ENCODE data around the gene PIGL. TPM values are rescaled to one million over a fixed set of nuclear protein-coding genes. Genes with fewer than 3 reads are reported as not detected.

Gene PIGL
- total and polyA plus RNA-seq, 2 of the 4 experiments (the other 2 are of a cell fraction): 17.9 to 29.5 TPM

GRCh38 chr17:16277163-16277562 is 60.2 kb downstream of the PIGL start:
- Histone ChIP-seq H3K23ac (ENCODE audit: low read depth, low read length) (no peak overlapping the region), H3K79me1 (ENCODE audit: low read depth in 1 of 2, low read length in 2 of 2) (peaks cover 7 to 24% of the 10 kb centered on the region in 2 experiments; a peak in 3 of 4 replicates), H2BK5ac (ENCODE audit: low read depth, low read length, poor library complexity, severe bottlenecking) (no peak overlapping the region), H4K20me1 (ENCODE audit: insufficient read depth, low read length) (peaks cover 12% of the 10 kb centered on the region; the same call in 1 of the 2 replicates), H3K4me1 (ENCODE audit: control insufficient read depth, insufficient read depth, low read length) (peaks cover 18% of the 10 kb centered on the region), H3K14ac (replicated peaks; ENCODE audit: low read depth, low read length) (no peak overlapping the region), H2AK5ac (ENCODE audit: low read depth, low read length) (no peak overlapping the region), H3K9me3 (ENCODE audit: control insufficient read depth, insufficient read depth, low read length) (no peaks in the 10 kb centered on the region), H3K9ac (ENCODE audit: low read depth, low read length) (no peak overlapping the region), H3K4ac (ENCODE audit: low read depth, low read length) (no peak overlapping the region), H3K4me3 (ENCODE audit: insufficient read depth, low read depth, low read length) (no peak overlapping the region), H3K27me3 (ENCODE audit: control insufficient read depth, insufficient read depth, low read length) (no peaks in the 10 kb centered on the region), H2BK120ac (ENCODE audit: low read depth, low read length) (no peak overlapping the region), H3K4me2 (ENCODE audit: low read depth, low read length) (no peak overlapping the region), H4K91ac (ENCODE audit: insufficient read depth, low read depth, low read length) (no peak overlapping the region), H3K9me1 (ENCODE audit: insufficient read depth, low read length) (peaks cover 19% of the 10 kb centered on the region), H2AFZ (replicated peaks; ENCODE audit: low read length, poor library complexity) (no peak overlapping the region), H3K56ac (ENCODE audit: extremely low read depth, insufficient read depth, low read length) (no peak overlapping the region), H3K36me3 (ENCODE audit: control insufficient read depth, insufficient read depth, low read length) (no peaks in the 10 kb centered on the region), H3K27ac (ENCODE audit: insufficient read depth, low read length) (no peak overlapping the region), H4K8ac (ENCODE audit: low read depth in 2 of 2, low read length in 2 of 2) (no peak overlapping the region), H2AK9ac (replicated peaks; ENCODE audit: low read depth, low read length, poor library complexity) (no peak overlapping the region), H2BK15ac (ENCODE audit: low read depth, low read length) (no peak overlapping the region), H2BK20ac (ENCODE audit: low read depth, low read length) (no peak overlapping the region), H3K18ac (ENCODE audit: low read depth, low read length) (no peak overlapping the region), H4K5ac (ENCODE audit: low read depth, low read length) (no peak overlapping the region)
- no CpG with 5 or more reads among the region's 1 CpG for WGBS, 2 experiments (ENCODE audit: extremely low coverage in 2 of 2, insufficient read length in 1 of 2)
- in situ Hi-C loops (cut with MboI; ENCODE audit: low sequenced_read_pairs) (no loop called here), intact Hi-C loops (cut with micrococcal nuclease) (no loop called here), dilution Hi-C loops (cut with HindIII; ENCODE audit: low sequenced_read_pairs, unreplicated experiment) (no loop called here)
- TF ChIP-seq RAD21 (IDR thresholded peaks at IDR 0.05; ENCODE audit: low read length) (no peak), ELK1 (IDR thresholded peaks at IDR 0.05; ENCODE audit: borderline replicate concordance, low read depth, low read length) (no peak), CHD1 (IDR thresholded peaks at IDR 0.05; ENCODE audit: low read depth, low read length) (no peak), MAFK (IDR thresholded peaks at IDR 0.05; ENCODE audit: low read depth, low read length) (no peak), SMC3 (IDR thresholded peaks at IDR 0.05; ENCODE audit: low read depth, low read length) (no peak), POLR2A (IDR thresholded peaks at IDR 0.05; ENCODE audit: low read depth, low read length) (no peak)
- TF ChIP-seq, protein P1, sequence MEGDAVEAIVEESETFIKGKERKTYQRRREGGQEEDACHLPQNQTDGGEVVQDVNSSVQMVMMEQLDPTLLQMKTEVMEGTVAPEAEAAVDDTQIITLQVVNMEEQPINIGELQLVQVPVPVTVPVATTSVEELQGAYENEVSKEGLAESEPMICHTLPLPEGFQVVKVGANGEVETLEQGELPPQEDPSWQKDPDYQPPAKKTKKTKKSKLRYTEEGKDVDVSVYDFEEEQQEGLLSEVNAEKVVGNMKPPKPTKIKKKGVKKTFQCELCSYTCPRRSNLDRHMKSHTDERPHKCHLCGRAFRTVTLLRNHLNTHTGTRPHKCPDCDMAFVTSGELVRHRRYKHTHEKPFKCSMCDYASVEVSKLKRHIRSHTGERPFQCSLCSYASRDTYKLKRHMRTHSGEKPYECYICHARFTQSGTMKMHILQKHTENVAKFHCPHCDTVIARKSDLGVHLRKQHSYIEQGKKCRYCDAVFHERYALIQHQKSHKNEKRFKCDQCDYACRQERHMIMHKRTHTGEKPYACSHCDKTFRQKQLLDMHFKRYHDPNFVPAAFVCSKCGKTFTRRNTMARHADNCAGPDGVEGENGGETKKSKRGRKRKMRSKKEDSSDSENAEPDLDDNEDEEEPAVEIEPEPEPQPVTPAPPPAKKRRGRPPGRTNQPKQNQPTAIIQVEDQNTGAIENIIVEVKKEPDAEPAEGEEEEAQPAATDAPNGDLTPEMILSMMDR (conservative IDR thresholded peaks at IDR 0.05; ENCODE audit: low read depth, low read length): no peak
- POLR2A ChIA-PET (ENCODE audit: unreplicated experiment): no interaction called here
- no TSS peak for BruUV-seq (replicated peaks)
- DNase-seq (no peak), ATAC-seq (ENCODE audit: low read depth) (no peak)
- CTCF ChIA-PET: no interaction called here
